Measurements from ENCODE around the gene NAV3. TPM values are rescaled to one million over a fixed set of nuclear protein-coding genes. Genes with fewer than 3 reads are reported as not detected.

The NAV3 gene
- total and polyA plus RNA-seq, 4 donors: 1.6 to 12.5 (median 5.6) TPM

- no peak for TF ChIP-seq CTCF (IDR thresholded peaks at IDR 0.05; ENCODE audit: control extremely low read depth, extremely low read depth)
- WGBS, 2 donors: 74 to 90% methylated on average over 4 of the region's 4 CpGs
- DNase-seq: no peak
Measured at GRCh38 chr12:78007173-78007572, 176.5 kb downstream of the NAV3 start.

GRCh38 chr12:78009031-78009430, 178.3 kb downstream of the NAV3 start:
- no peak for TF ChIP-seq CTCF (IDR thresholded peaks at IDR 0.05; ENCODE audit: control extremely low read depth, extremely low read depth)
- DNase-seq (no peak), ATAC-seq (ENCODE audit: insufficient read depth, low FRiP score) (no peak)
- Histone ChIP-seq H3K4me1 (ENCODE audit: control insufficient read depth in 5 of 5, insufficient read depth in 5 of 5, low read length in 5 of 5) (no peaks in the 10 kb centered on the region), H3K36me3 (ENCODE audit: control insufficient read depth in 4 of 4, insufficient read depth in 4 of 4, low read length in 4 of 4) (no peaks in the 10 kb centered on the region), H3K9ac (ENCODE audit: insufficient read depth in 1 of 2, low read length in 2 of 2) (no peak overlapping the region), H3K27me3 (ENCODE audit: control insufficient read depth in 3 of 3, insufficient read depth in 3 of 3, low read length in 2 of 3) (no peaks in the 10 kb centered on the region), H3K27ac (ENCODE audit: low read depth in 1 of 2, low read length in 1 of 2) (no peak overlapping the region), H3K9me3 (ENCODE audit: control insufficient read depth in 4 of 4, insufficient read depth in 3 of 4, low read length in 3 of 4) (no peaks in the 10 kb centered on the region), H3K4me3 (no peak overlapping the region)
- WGBS, 2 donors: 86 to 90% methylated on average over 3 of the region's 3 CpGs

More at GRCh38 chr12:78007173-78007572, 176.5 kb downstream of the NAV3 start:
- no peaks in the 10 kb centered on the region for H3K36me3 ChIP-seq (ENCODE audit: control insufficient read depth in 4 of 4, insufficient read depth in 4 of 4, low read length in 4 of 4)
- no peaks in the 10 kb centered on the region for H3K27me3 ChIP-seq (ENCODE audit: control insufficient read depth in 3 of 3, insufficient read depth in 3 of 3, low read length in 2 of 3)
- no peaks in the 10 kb centered on the region for H3K9me3 ChIP-seq (ENCODE audit: control insufficient read depth in 4 of 4, insufficient read depth in 3 of 4, low read length in 3 of 4)
- H3K4me1 ChIP-seq (ENCODE audit: control insufficient read depth in 5 of 5, insufficient read depth in 5 of 5, low read length in 5 of 5): no peaks in the 10 kb centered on the region
- H3K9ac ChIP-seq (ENCODE audit: insufficient read depth in 1 of 2, low read length in 2 of 2): no peak overlapping the region
- no peak overlapping the region for H3K27ac ChIP-seq (ENCODE audit: low read depth in 1 of 2, low read length in 1 of 2)
- no peak for ATAC-seq (ENCODE audit: insufficient read depth, low FRiP score)
- no peak overlapping the region for H3K4me3 ChIP-seq

GRCh38 chr12:78018171-78018910, 187.6 kb downstream of the NAV3 start:
- ATAC-seq (ENCODE audit: insufficient read depth, low FRiP score): no peak
- H3K27me3 ChIP-seq (ENCODE audit: control insufficient read depth in 3 of 3, insufficient read depth in 3 of 3, low read length in 2 of 3): no peaks in the 10 kb centered on the region
- H3K9ac ChIP-seq (ENCODE audit: insufficient read depth in 1 of 2, low read length in 2 of 2): no peak overlapping the region
- H3K36me3 ChIP-seq (ENCODE audit: control insufficient read depth in 4 of 4, insufficient read depth in 4 of 4, low read length in 4 of 4): no peaks in the 10 kb centered on the region
- 56 to 66% methylated on average over 4 of the region's 4 CpGs for WGBS, 2 donors
- H3K4me3 ChIP-seq: no peak overlapping the region
- no peak for TF ChIP-seq CTCF (IDR thresholded peaks at IDR 0.05; ENCODE audit: control extremely low read depth, extremely low read depth)
- DNase-seq: peak; percentile 47 to 69 (median 55)
- H3K9me3 ChIP-seq (ENCODE audit: control insufficient read depth in 4 of 4, insufficient read depth in 3 of 4, low read length in 3 of 4): no peaks in the 10 kb centered on the region
- peaks cover 0 to 10% (median 0%) of the 10 kb centered on the region in 5 donors for H3K4me1 ChIP-seq (ENCODE audit: control insufficient read depth in 5 of 5, insufficient read depth in 5 of 5, low read length in 5 of 5)
- no peak overlapping the region for H3K27ac ChIP-seq (ENCODE audit: low read depth in 1 of 2, low read length in 1 of 2)

Measured in lung (tissue), 12 donors.